H9 (cell line): Measurements from ENCODE around the gene SART1. TPM values are rescaled to one million over a fixed set of nuclear protein-coding genes. Genes with fewer than 3 reads are reported as not detected.
"Not testable (repeated sequence)": the region's sequence is repeated elsewhere in the genome, so short reads cannot be mapped to it uniquely, and the experiment has no call there.

Source experiments
- DNase-seq: peaks from one replicate; pipeline ENCODE4 v3.0.0-alpha.2; 2017
- H2AFZ ChIP-seq: one replicate; pipeline ENCODE4 v1.6.1; 2013; ENCODE audit warnings: mild to moderate bottlenecking, low read length, control low read depth, moderate library complexity
- H2AK5ac ChIP-seq: 2 replicates; pipeline ENCODE4 v1.6.1; 2013; ENCODE audit warnings: low read length, control low read depth, mixed read lengths; ENCODE audit not compliant: insufficient read length
- H2BK120ac ChIP-seq: one replicate; pipeline ENCODE4 v1.6.1; 2013; ENCODE audit warnings: low read depth, mild to moderate bottlenecking, low read length, control low read depth, inconsistent platforms; ENCODE audit not compliant: poor library complexity, severe bottlenecking
- H2BK12ac ChIP-seq: 2 replicates; pipeline ENCODE4 v1.6.1; 2013; ENCODE audit warnings: low read length, control low read depth, mixed read lengths, low read depth; ENCODE audit not compliant: insufficient read length
- H2BK15ac ChIP-seq: 2 replicates; pipeline ENCODE4 v1.6.1; 2013; ENCODE audit warnings: low read depth, low read length, control low read depth
- H2BK20ac ChIP-seq: one replicate; pipeline ENCODE4 v1.6.1; 2013; ENCODE audit warnings: low read depth, mild to moderate bottlenecking, low read length, control low read depth, inconsistent platforms; ENCODE audit not compliant: poor library complexity, severe bottlenecking
- H2BK5ac ChIP-seq: 2 replicates; pipeline ENCODE4 v1.6.1; 2013; ENCODE audit warnings: low read length, control low read depth, mixed read lengths; ENCODE audit not compliant: insufficient read length
- H3K14ac ChIP-seq: 2 replicates; pipeline ENCODE4 v1.6.1; 2013; ENCODE audit warnings: low read length, control low read depth; ENCODE audit not compliant: insufficient read depth
- H3K18ac ChIP-seq: 2 replicates; pipeline ENCODE4 v1.6.1; 2013; ENCODE audit warnings: low read depth, mild to moderate bottlenecking, mixed read lengths, low read length, control low read depth; ENCODE audit not compliant: insufficient read length
- H3K23ac ChIP-seq: 2 replicates; pipeline ENCODE4 v1.6.1; 2013; ENCODE audit warnings: low read length, control low read depth, mixed read lengths, low read depth; ENCODE audit not compliant: insufficient read length
- H3K23me2 ChIP-seq: 2 replicates; pipeline ENCODE4 v1.6.1; 2013; ENCODE audit warnings: low read depth, mild to moderate bottlenecking, mixed read lengths, low read length, control low read depth; ENCODE audit not compliant: insufficient read length, poor library complexity, severe bottlenecking
- H3K27ac ChIP-seq: 2 replicates; pipeline ENCODE4 v1.5.1; 2013; ENCODE audit warnings: low read length, control low read depth, mixed read lengths, low read depth; ENCODE audit not compliant: insufficient read length
- H3K27me3 ChIP-seq: 2 replicates; pipeline ENCODE4 v1.6.1; 2013; ENCODE audit warnings: low read length, control low read depth, inconsistent platforms; ENCODE audit not compliant: insufficient read depth
- H3K4ac ChIP-seq: 2 replicates; pipeline ENCODE4 v1.6.1; 2013; ENCODE audit warnings: low read depth, mild to moderate bottlenecking, control low read depth, inconsistent platforms, low read length, moderate library complexity
- H3K4me1 ChIP-seq: 2 replicates; pipeline ENCODE4 v1.6.1; 2013; ENCODE audit warnings: low read length, control low read depth, inconsistent platforms; ENCODE audit not compliant: insufficient read depth
- H3K4me2 ChIP-seq: 2 replicates; pipeline ENCODE4 v1.6.1; 2013; ENCODE audit warnings: low read length, control low read depth, mixed read lengths; ENCODE audit not compliant: insufficient read length, insufficient read depth
- H3K56ac ChIP-seq: 2 replicates; pipeline ENCODE4 v1.6.1; 2013; ENCODE audit warnings: low read depth, mild to moderate bottlenecking, mixed read lengths, low read length, control low read depth; ENCODE audit not compliant: insufficient read length
- H3K79me1 ChIP-seq: 2 replicates; pipeline ENCODE4 v1.6.1; 2013; ENCODE audit warnings: low read depth, mild to moderate bottlenecking, moderate library complexity, low read length, control low read depth, inconsistent platforms; ENCODE audit not compliant: insufficient read depth, poor library complexity, severe bottlenecking
- H3K79me2 ChIP-seq: 2 replicates; pipeline ENCODE4 v1.6.1; 2013; ENCODE audit warnings: low read length, control low read depth, inconsistent platforms; ENCODE audit not compliant: insufficient read depth
- H3K9ac ChIP-seq: 2 replicates; pipeline ENCODE4 v1.6.1; 2013; ENCODE audit warnings: low read length, control low read depth, mixed read lengths; ENCODE audit not compliant: insufficient read length; ENCODE audit errors: extremely low read depth
- H3K9me3 ChIP-seq: one replicate; pipeline ENCODE4 v1.6.1; 2013; ENCODE audit warnings: low read depth, low read length, inconsistent platforms; ENCODE audit not compliant: control insufficient read depth
- H3T11ph ChIP-seq: one replicate; pipeline ENCODE4 v1.6.1; 2013; ENCODE audit warnings: mild to moderate bottlenecking, low read length, control low read depth, inconsistent platforms
- H4K20me1 ChIP-seq: one replicate; pipeline ENCODE4 v1.6.1; 2013; ENCODE audit not compliant: control insufficient read depth, insufficient read length, insufficient read depth
- H4K5ac ChIP-seq: 2 replicates; pipeline ENCODE4 v1.6.1; 2013; ENCODE audit warnings: low read depth, mild to moderate bottlenecking, mixed read lengths, low read length, control low read depth; ENCODE audit not compliant: insufficient read length
- H4K8ac ChIP-seq: replicated peaks from 2 replicates; pipeline ENCODE4 v1.6.1; 2013; ENCODE audit warnings: low read length, control low read depth, mixed read lengths, low read depth; ENCODE audit not compliant: insufficient read length
- H4K91ac ChIP-seq: 2 replicates; pipeline ENCODE4 v1.6.1; 2013; ENCODE audit warnings: low read depth, mild to moderate bottlenecking, moderate library complexity, mixed read lengths, low read length, control low read depth; ENCODE audit not compliant: insufficient read length
- H3K27ac Mint-ChIP-seq, 3 experiments: 2 replicates in 2 of 3; 3 replicates in 1 of 3; pipeline ENCODE4 v1.8.0; 2020 to 2021; ENCODE audit warnings: mixed read lengths in 3 of 3, mild to moderate bottlenecking in 1 of 3, moderate library complexity in 1 of 3
- H3K27me3 Mint-ChIP-seq: 2 replicates; pipeline ENCODE4 v1.8.0; 2021; ENCODE audit warnings: low read depth, mild to moderate bottlenecking, moderate library complexity, mixed read lengths
- H3K36me3 Mint-ChIP-seq, 3 experiments: 2 replicates in 2 of 3; 3 replicates in 1 of 3; pipeline ENCODE4 v1.8.0; 2020 to 2021; ENCODE audit warnings: low read depth in 3 of 3, mixed read lengths in 3 of 3; ENCODE audit not compliant: insufficient read depth in 1 of 3
- H3K4me1 Mint-ChIP-seq, 2 experiments: 2 replicates each; pipeline ENCODE4 v1.8.0; 2020; ENCODE audit warnings: mixed read lengths in 2 of 2
- H3K4me3 Mint-ChIP-seq, 2 experiments: 2 replicates in 1 of 2; 3 replicates in 1 of 2; pipeline ENCODE4 v1.8.0; 2020 to 2021; ENCODE audit warnings: mild to moderate bottlenecking in 2 of 2, mixed read lengths in 2 of 2, moderate library complexity in 1 of 2
- H3K9me3 Mint-ChIP-seq, 2 experiments: 2 replicates in 1 of 2; 3 replicates in 1 of 2; pipeline ENCODE4 v1.8.0; 2020; ENCODE audit warnings: mild to moderate bottlenecking in 2 of 2, mixed read lengths in 2 of 2, moderate library complexity in 1 of 2
- WGBS: extraction: QIAGEN DNeasy Blood & Tissue Kit; methylation state at CpG from one replicate; pipeline ENCODE4 v1.1.7; 2013; ENCODE audit warnings: missing lambda C conversion rate, low lambda C conversion rate, mixed read lengths; ENCODE audit not compliant: insufficient read length; ENCODE audit errors: extremely low coverage; 5-methylcytosine and 5-hydroxymethylcytosine counted together
- total RNA-seq: library from RNA; stranded (reverse); gene quantifications from 2 replicates; pipeline ENCODE4 v1.2.1, GENCODE V29; 2021

SART1 gene
- total RNA-seq, 1 experiment from 2014 or later = 52.0 TPM

- H3K4ac ChIP-seq, H3K23ac ChIP-seq, H3K4me1 Mint-ChIP-seq, H3K79me2 ChIP-seq, H3K4me2 ChIP-seq, H3K9me3 Mint-ChIP-seq, H4K5ac ChIP-seq, H3K56ac ChIP-seq, H3K18ac ChIP-seq, H4K8ac ChIP-seq, H2BK120ac ChIP-seq, H3K9ac ChIP-seq, H3K27me3 ChIP-seq, H2BK5ac ChIP-seq, H3K9me3 ChIP-seq, DNase-seq, H3K4me3 Mint-ChIP-seq, H3K27ac ChIP-seq, H2AK5ac ChIP-seq, H2BK15ac ChIP-seq, H4K20me1 ChIP-seq, H3K23me2 ChIP-seq, H3K4me1 ChIP-seq, H2BK12ac ChIP-seq, H3K79me1 ChIP-seq, H4K91ac ChIP-seq, H3T11ph ChIP-seq, H3K14ac ChIP-seq, H2AFZ ChIP-seq, H3K27me3 Mint-ChIP-seq, H2BK20ac ChIP-seq: not testable (repeated sequence)
- no CpG with 5 or more reads among the region's 3 CpGs for WGBS
- Mint-ChIP-seq H3K36me3 (peaks cover 0 to 22% (median 2%) of the 10 kb centered on the region in 3 experiments; a peak in 4 of 7 replicates), H3K27ac (peak overlapping the region in 1 of 3 experiments; percentile 44; a peak in 1 of 7 replicates)
Observed at GRCh38 chr11:65951641-65952040, 9.9 kb upstream of the SART1 start.
